Erythroblast (primary cell): ENCODE data around the gene LMF2.
"Not testable (repeated sequence)": the region's sequence is repeated elsewhere in the genome, so short reads cannot be mapped to it uniquely, and the experiment has no call there.

Experiments used
- GATA1 ChIP-seq: IDR thresholded peaks from 2 replicates; pipeline ENCODE4 v1.6.1; 2011; ENCODE audit warnings: low read depth, mild to moderate bottlenecking, control low read depth, low read length, moderate library complexity
- POLR2A ChIP-seq: IDR thresholded peaks from 2 replicates; pipeline ENCODE4 v1.6.1; 2011; ENCODE audit warnings: mild to moderate bottlenecking, low read length

DNA sequence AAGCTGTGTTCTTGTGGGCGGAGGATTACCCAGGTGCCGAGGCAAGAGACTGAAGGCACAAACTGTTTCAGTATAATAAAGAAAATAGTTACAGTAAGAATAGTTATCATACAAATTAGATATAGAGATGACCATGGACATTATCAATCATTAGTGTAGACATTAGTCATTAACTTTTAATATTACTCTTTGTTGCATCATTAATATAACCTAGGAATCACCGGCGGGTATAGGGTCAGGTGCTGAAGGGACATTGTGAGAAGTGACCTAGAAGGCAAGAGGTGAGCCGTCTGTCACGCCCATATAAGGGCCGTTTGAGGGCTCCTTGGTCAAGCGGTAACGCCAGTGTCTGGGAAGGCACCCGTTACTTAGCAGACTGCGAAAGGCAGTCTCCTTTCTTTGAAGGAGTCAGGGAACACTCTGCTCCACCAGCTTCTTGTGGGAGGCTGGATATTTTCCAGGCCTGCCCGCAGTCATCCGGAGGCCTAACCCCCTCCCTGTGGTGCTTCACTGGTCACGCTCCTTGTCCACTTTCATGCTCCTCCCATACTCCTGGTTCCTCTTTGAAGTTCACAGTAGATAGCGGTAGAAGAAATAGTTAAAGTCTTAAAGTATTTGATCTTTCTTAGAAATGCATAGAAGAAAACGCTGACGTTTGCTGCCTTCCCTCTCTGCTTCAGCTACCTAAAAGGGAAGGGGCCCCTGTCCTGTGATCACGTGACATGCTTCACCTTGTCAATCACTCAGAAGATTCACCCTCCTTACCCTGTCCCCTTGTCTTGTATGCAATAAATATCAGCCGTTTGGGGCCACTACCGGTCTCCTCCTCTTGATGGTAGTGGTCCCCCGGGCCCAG, 26.6 kb upstream of the LMF2 start:
- TF ChIP-seq POLR2A, GATA1: not testable (repeated sequence)
